Measurements from ENCODE around the gene ALS2CL.

Gene ALS2CL

GRCh38 chr3:46624533-46624932, 68.9 kb downstream of the ALS2CL start:
- in situ Hi-C loops (cut with HindIII; ENCODE audit: low pct_ligation_motif_present, low pct_unique_long_range_greater_than_20kb, low sequenced_read_pairs): no loop called here
- DNase-seq: no peak

- in situ Hi-C loops (cut with HindIII; ENCODE audit: low pct_ligation_motif_present, low pct_unique_long_range_greater_than_20kb, low sequenced_read_pairs): no loop called here
- DNase-seq: no peak
Measured at GRCh38 chr3:46619845-46620778, 73.4 kb downstream of the ALS2CL start.

Data from ACHN (cell line).